GM23248 (cell line): Measurements from ENCODE around the gene MRNIP.

ENCODE experiments used
- EZH2 ChIP-seq: fragments of 200-600 bp; sonication (generic); IDR thresholded peaks from 2 replicates; pipeline ENCODE4 v1.6.1; 2018; ENCODE audit warnings: antibody characterized with exemption, mild to moderate bottlenecking; ENCODE audit not compliant: insufficient read depth, poor library complexity, severe bottlenecking
- EZH2phosphoT487 ChIP-seq: fragments of 200-600 bp; sonication (generic); IDR thresholded peaks from 2 replicates; pipeline ENCODE4 v1.6.1; 2018; ENCODE audit warnings: antibody characterized with exemption, moderate library complexity, mild to moderate bottlenecking, low read depth; ENCODE audit not compliant: insufficient read depth

DNA sequence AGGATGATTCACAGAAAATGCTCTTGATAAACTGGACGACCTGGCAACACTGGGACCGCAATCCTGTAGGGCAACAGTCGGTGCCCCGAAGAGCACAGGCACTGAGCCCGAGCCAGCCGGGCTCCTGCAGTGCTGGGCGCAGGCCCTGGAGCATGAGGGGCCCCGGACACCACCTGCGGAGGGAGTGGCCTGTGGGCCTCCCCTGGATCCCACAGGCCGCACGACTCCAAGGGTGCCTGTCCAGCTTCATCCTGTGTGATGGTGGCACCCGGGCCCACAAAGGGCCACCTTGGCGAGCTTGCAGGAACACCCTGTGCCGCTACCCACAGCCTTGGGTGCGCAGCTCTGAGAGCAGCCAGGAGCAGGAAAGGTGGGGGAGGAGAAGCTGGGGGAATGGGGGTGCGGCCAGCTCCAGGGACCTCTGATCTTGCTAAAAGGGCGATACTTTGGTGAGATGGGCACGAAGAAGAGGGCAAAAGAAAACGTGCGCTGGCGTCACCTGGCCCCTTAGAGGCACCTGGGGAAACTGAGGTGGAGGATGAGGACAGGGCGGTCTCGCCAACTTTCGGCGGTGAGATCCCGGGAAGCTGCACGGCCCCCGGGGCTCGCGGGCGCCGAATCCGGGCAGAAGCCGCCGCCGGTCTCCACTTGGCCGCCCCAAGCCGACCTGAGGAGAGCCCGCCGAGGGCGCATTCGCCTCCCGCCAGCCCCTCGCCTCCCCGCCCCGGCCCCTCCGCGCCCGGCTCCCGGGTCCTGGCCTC, 48.4 kb upstream of the MRNIP start:
- TF ChIP-seq EZH2phosphoT487, result no peak
- TF ChIP-seq EZH2, result no peak
